OCI-LY3 (cell line): ENCODE data around the gene PCDHA13.
"Not testable (repeated sequence)": the region's sequence is repeated elsewhere in the genome, so short reads cannot be mapped to it uniquely, and the experiment has no call there.

ENCODE experiments used
- H2AFZ ChIP-seq: fragments of 200-600, 300-600 bp; shearing (Covaris generic); 2 replicates; pipeline ENCODE4 v1.6.0; 2014; ENCODE audit warnings: antibody characterized with exemption, low read depth, low read length
- H3K27ac ChIP-seq: fragments of 200-600, 300-600 bp; sonication (generic); 2 replicates; pipeline ENCODE4 v1.5.1; 2014; ENCODE audit warnings: mild to moderate bottlenecking, low read length, moderate library complexity, mixed read lengths
- H3K27me3 ChIP-seq: fragments of 200-600, 300-600 bp; sonication (generic); 2 replicates; pipeline ENCODE4 v1.6.1; 2014; ENCODE audit warnings: low read depth, low read length, mixed read lengths
- H3K36me3 ChIP-seq: fragments of 200-600, 300-600 bp; sonication (generic); replicated peaks from 2 replicates; pipeline ENCODE3; 2014; ENCODE audit warnings: low read depth, low read length, mixed read lengths
- H3K4me1 ChIP-seq: fragments of 300-600, 200-600 bp; sonication (generic); 2 replicates; pipeline ENCODE4 v1.6.1; 2014; ENCODE audit warnings: low read length, mixed read lengths
- H3K4me2 ChIP-seq: fragments of 200-600, 300-600 bp; sonication (generic); 2 replicates; pipeline ENCODE4 v1.6.1; 2014; ENCODE audit warnings: low read length, mixed read lengths
- H3K4me3 ChIP-seq: fragments of 300-600, 200-600 bp; sonication (generic); 2 replicates; pipeline ENCODE4 v1.5.1; 2014; ENCODE audit warnings: antibody characterized with exemption, mild to moderate bottlenecking, low read length, moderate library complexity
- H3K79me2 ChIP-seq: fragments of 300-600, 200-600 bp; shearing (Covaris generic); 2 replicates; pipeline ENCODE4 v1.6.1; 2014; ENCODE audit warnings: mild to moderate bottlenecking, low read length, mixed read lengths
- H3K9ac ChIP-seq: fragments of 300-600, 200-600 bp; shearing (Covaris generic); 2 replicates; pipeline ENCODE4 v1.6.0; 2014; ENCODE audit warnings: mild to moderate bottlenecking, low read length, moderate library complexity
- H3K9me3 ChIP-seq: fragments of 200-600, 300-600 bp; shearing (Covaris generic); 2 replicates; pipeline ENCODE4 v1.6.1; 2014; ENCODE audit warnings: low read length, mixed read lengths; ENCODE audit not compliant: insufficient read depth
- H4K20me1 ChIP-seq: fragments of 200-600, 300-600 bp; sonication (generic); 2 replicates; pipeline ENCODE4 v1.6.1; 2016; ENCODE audit warnings: low read length, mixed read lengths; ENCODE audit not compliant: insufficient read depth
- CTCF ChIP-seq: fragments of 200-600, 300-600 bp; sonication (generic); IDR thresholded peaks from 2 replicates; pipeline ENCODE4 v1.5.1; 2014; ENCODE audit warnings: antibody characterized with exemption, low read length, low read depth
- EZH2phosphoT487 ChIP-seq: fragments of 200-600 bp; shearing (Covaris generic); IDR thresholded peaks from 2 replicates; pipeline ENCODE4 v1.6.1; 2018; ENCODE audit warnings: antibody characterized with exemption, mixed run types, low read depth

The PCDHA13 gene

DNA sequence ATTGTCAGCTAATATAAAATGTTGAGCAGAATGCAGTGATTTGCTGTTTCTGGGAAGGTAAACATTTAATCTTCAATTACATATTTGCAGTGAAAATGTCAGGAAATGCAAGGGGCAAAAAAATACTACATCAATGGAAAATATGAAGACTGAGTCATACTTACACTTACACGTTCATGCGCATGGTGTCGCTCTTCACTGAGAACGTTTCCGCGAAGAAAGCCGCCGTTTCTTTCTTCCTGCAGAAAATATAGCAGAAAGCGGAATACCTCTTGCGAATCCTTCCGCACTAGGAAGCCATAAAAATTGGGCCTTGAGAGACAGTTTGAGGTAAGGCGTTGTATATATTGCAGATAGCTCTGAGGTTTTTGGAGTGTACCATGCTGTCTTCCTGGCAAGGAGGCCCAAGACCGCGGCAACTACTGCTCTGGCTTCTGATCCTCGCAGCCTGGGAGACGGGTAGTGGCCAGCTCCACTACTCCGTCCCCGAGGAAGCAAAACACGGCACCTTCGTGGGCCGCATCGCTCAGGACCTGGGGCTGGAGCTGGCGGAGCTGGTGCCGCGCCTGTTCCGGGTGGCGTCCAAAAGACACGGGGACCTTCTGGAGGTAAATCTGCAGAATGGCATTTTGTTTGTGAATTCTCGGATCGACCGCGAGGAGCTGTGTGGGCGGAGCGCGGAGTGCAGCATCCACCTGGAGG lies at the start of gene PCDHA13:
Gene PCDHA13, plus strand, starts transcription at position 236 of the 702 bp plus-strand sequence. Its CDS starts 145 bp downstream, at position 381.
- Histone ChIP-seq H3K27me3 (no peaks in the 10 kb centered on the region), H3K79me2 (no peaks in the 10 kb centered on the region), H3K4me2 (no peak within 1 kb of the TSS), H4K20me1 (no peaks in the 10 kb centered on the region), H3K4me3 (no peak within 1 kb of the TSS), H3K9me3 (no peaks in the 10 kb centered on the region), H3K4me1 (no peaks in the 10 kb centered on the region), H3K9ac (no peak within 1 kb of the TSS), H2AFZ (no peak within 1 kb of the TSS), H3K36me3 (no peaks in the 10 kb centered on the region), H3K27ac (no peak within 1 kb of the TSS)
- TF ChIP-seq EZH2phosphoT487 (no peak), CTCF (no peak)

DNA sequence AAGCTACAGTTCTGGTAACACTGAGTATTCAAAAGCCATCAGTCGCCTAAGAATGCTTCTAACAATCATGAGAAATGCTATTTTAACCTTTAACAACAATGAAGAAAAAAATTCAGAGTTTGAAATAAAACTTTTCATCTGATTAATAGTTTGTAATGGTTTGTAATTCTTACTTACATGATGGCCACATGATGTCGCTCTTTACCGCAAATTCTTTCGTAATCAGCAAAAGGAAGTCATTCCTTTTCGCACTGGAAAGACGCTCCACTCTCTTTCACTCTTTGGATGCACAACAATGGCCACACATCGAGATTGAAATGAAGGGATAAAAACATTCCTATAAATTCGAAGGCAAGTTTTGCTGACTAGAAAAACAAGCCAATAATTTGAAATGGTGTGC lies 47.9 kb upstream of the PCDHA13 start, which contains the start of gene PCDHA7:
Gene PCDHA7, plus strand, starts transcription at position 277 of the 400 bp plus-strand sequence. Its CDS starts 115 bp downstream, at position 392.
- Histone ChIP-seq H3K9ac (no peak within 1 kb of the TSS), H3K27me3 (no peaks in the 10 kb centered on the region), H3K36me3 (no peaks in the 10 kb centered on the region), H3K9me3 (no peaks in the 10 kb centered on the region), H3K4me3 (no peak within 1 kb of the TSS), H3K4me1 (no peaks in the 10 kb centered on the region), H3K4me2 (no peak within 1 kb of the TSS), H3K79me2 (no peaks in the 10 kb centered on the region), H3K27ac (no peak within 1 kb of the TSS), H4K20me1 (no peaks in the 10 kb centered on the region), H2AFZ (no peak within 1 kb of the TSS)
- TF ChIP-seq EZH2phosphoT487 = no peak
- 0 out of 2 replicates have a peak, but pooled peaks have one; percentile 9 for TF ChIP-seq CTCF

GRCh38 chr5:140834439-140835008 lies 47.4 kb upstream of the PCDHA13 start:
- not testable (repeated sequence) for H3K4me3 ChIP-seq, H3K9ac ChIP-seq, H3K79me2 ChIP-seq, H3K27me3 ChIP-seq, H2AFZ ChIP-seq, H3K27ac ChIP-seq, H3K9me3 ChIP-seq, H3K4me2 ChIP-seq, H3K4me1 ChIP-seq, H3K36me3 ChIP-seq, H4K20me1 ChIP-seq

GRCh38 chr5:140835622-140836510 lies 46.1 kb upstream of the PCDHA13 start:
- no peaks in the 10 kb centered on the region for H3K27me3 ChIP-seq
- TF ChIP-seq EZH2phosphoT487 (no peak), CTCF (no peak)
- H3K4me1 ChIP-seq = no peaks in the 10 kb centered on the region
- H3K9me3 ChIP-seq = no peaks in the 10 kb centered on the region
- H3K79me2 ChIP-seq = no peaks in the 10 kb centered on the region
- H3K4me2 ChIP-seq = no peak overlapping the region
- no peak overlapping the region for H3K9ac ChIP-seq
- no peaks in the 10 kb centered on the region for H3K36me3 ChIP-seq
- no peaks in the 10 kb centered on the region for H4K20me1 ChIP-seq
- H3K4me3 ChIP-seq = no peak overlapping the region
- H3K27ac ChIP-seq = no peak overlapping the region
- no peak overlapping the region for H2AFZ ChIP-seq
